ENCODE measurements around the gene PMEPA1. TPM values are rescaled to one million over a fixed set of nuclear protein-coding genes. Genes with fewer than 3 reads are reported as not detected.

Gene PMEPA1
- total RNA-seq, 1 donor from 2014 or later, result 151 TPM

DNA sequence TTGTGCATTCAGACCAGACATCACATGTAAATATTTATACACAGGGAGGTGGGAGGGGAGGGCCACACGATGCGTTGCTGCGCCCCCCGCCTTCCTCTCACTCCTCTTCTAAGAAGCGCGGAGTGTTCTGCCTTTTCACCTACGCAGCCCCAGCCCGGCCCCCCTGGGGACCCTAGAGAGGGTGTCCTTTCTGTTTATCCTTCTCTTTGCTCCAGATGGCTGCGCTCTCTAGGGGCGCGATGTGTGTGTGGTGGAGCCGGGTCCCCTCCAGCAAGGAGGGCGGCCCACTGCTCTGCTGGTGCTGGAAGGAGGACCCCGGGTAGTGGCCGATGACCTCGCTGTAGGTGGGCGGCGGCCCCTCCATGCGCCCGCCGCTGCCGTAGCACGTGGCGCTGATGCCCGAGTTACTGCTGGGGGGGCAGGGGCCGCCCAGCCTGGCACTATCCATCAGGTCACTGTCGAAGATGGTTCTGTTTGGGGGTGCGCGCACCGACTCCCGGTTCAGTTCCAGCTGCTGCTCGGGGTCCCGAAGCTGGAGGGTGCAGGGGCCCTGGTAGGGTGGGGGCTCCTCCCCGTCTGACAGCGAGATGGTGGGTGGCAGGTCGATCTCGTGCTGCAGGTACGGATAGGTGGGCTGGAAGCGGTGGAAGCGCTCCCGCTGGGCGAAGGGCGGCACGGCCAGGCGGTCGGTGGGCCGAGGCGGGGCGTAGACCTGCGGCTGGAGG, 57.8 kb downstream of the PMEPA1 start:
- Mint-ChIP-seq H3K36me3 (ENCODE audit: low read depth) (peaks cover 35% of the 10 kb centered on the region), H3K4me3 (ENCODE audit: unreplicated experiment) (no peak overlapping the region), H3K27ac (ENCODE audit: unreplicated experiment) (no peak overlapping the region), H3K9me3 (ENCODE audit: low read depth) (no peaks in the 10 kb centered on the region), H3K27me3 (ENCODE audit: low read depth) (no peaks in the 10 kb centered on the region), H3K4me1 (ENCODE audit: low read depth) (peaks cover 13% of the 10 kb centered on the region)
- TF ChIP-seq, protein P1, sequence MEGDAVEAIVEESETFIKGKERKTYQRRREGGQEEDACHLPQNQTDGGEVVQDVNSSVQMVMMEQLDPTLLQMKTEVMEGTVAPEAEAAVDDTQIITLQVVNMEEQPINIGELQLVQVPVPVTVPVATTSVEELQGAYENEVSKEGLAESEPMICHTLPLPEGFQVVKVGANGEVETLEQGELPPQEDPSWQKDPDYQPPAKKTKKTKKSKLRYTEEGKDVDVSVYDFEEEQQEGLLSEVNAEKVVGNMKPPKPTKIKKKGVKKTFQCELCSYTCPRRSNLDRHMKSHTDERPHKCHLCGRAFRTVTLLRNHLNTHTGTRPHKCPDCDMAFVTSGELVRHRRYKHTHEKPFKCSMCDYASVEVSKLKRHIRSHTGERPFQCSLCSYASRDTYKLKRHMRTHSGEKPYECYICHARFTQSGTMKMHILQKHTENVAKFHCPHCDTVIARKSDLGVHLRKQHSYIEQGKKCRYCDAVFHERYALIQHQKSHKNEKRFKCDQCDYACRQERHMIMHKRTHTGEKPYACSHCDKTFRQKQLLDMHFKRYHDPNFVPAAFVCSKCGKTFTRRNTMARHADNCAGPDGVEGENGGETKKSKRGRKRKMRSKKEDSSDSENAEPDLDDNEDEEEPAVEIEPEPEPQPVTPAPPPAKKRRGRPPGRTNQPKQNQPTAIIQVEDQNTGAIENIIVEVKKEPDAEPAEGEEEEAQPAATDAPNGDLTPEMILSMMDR (IDR thresholded peaks at IDR 0.05), result no peak
- DNase-seq (ENCODE audit: low spot score), result peak; percentile 85

DNA sequence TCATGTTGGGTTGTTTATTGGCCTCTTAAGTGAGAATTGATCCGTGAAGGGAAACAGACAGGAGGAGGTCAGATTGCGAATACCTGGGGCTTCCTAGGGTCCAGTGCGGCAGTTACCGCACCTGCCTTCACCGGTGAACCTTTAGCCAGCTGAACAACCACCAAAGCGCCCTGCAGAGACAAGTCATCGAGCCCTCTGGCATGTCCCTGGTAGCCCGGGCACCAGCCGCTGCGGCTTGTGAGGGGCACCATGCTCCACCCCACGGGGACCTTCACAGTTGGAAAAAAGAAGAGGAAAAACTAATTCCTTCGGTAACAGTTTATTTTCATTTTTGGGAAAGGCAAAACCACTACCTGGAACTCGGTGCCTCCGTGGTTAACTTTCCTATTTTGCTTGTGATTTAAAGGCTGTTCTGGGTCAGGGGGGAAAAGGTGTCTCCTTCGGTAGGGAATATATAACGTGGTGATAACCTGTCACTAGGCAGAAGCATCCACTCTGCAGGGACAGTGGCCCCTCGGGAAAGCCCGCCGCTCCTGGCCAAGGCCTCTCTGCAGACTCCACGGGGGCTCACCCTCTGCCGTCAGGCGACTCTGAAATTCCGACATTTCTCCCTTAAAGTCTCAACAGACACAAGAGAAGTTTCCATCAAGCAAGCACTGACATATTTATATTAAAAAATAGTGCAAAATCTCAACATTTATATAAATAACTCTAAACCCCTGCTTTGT, 58.9 kb downstream of the PMEPA1 start:
- no peak overlapping the region for H3K4me3 Mint-ChIP-seq (ENCODE audit: unreplicated experiment)
- H3K9me3 Mint-ChIP-seq (ENCODE audit: low read depth), result peaks cover 3% of the 10 kb centered on the region
- peaks cover 36% of the 10 kb centered on the region for H3K36me3 Mint-ChIP-seq (ENCODE audit: low read depth)
- TF ChIP-seq, protein P1 (IDR thresholded peaks at IDR 0.05), result no peak
- H3K27ac Mint-ChIP-seq (ENCODE audit: unreplicated experiment), result no peak overlapping the region
- H3K4me1 Mint-ChIP-seq (ENCODE audit: low read depth), result peaks cover 13% of the 10 kb centered on the region
- H3K27me3 Mint-ChIP-seq (ENCODE audit: low read depth), result no peaks in the 10 kb centered on the region
- DNase-seq (ENCODE audit: low spot score), result peak; percentile 55

DNA sequence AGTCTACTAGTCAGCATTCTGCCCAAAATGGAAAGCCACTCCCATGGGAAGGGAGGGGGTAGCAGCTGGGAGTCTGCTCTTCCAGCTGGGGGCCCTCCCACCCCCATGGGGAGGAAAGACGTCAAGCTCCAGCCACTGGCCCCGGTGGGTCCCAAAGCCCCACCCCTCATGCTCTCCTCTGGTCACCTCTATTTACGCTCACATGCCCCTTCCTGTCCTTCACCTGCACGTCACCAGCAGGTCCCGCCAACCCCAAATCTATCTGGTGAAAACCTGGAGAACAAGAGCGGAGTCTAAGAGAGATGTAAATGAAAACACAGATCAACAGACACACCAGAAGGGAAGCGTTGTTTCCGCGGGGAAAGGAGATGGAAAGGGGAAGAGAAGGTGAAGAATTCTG, 59.5 kb downstream of the PMEPA1 start:
- TF ChIP-seq, protein P1 (IDR thresholded peaks at IDR 0.05), result no peak
- no peak overlapping the region for H3K4me3 Mint-ChIP-seq (ENCODE audit: unreplicated experiment)
- no peaks in the 10 kb centered on the region for H3K27me3 Mint-ChIP-seq (ENCODE audit: low read depth)
- peaks cover 33% of the 10 kb centered on the region for H3K36me3 Mint-ChIP-seq (ENCODE audit: low read depth)
- H3K27ac Mint-ChIP-seq (ENCODE audit: unreplicated experiment), result no peak overlapping the region
- H3K9me3 Mint-ChIP-seq (ENCODE audit: low read depth), result peaks cover 8% of the 10 kb centered on the region
- DNase-seq (ENCODE audit: low spot score), result no peak
- peaks cover 9% of the 10 kb centered on the region for H3K4me1 Mint-ChIP-seq (ENCODE audit: low read depth)

DNA sequence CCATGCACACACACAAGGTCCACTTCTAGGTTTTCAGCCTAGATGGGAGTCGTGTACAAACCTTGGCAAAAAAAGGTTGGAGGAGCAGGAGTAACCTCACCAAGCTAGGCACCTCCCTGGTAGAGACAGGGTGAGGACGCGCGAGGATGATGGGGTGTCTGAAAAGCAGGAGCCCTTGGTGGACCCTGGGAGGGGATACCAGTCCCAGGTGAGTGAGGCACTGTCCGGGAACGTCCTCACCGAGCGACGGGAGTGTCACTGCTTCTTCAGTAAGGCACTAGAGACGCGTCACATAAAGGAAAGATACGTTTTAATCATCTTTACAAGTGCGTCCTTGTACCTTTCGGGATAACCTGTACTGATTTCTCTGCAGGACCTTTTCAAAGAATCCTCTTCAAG, 60.2 kb downstream of the PMEPA1 start:
- H3K27me3 Mint-ChIP-seq (ENCODE audit: low read depth), result no peaks in the 10 kb centered on the region
- peak; percentile 61 for DNase-seq (ENCODE audit: low spot score)
- peaks cover 32% of the 10 kb centered on the region for H3K36me3 Mint-ChIP-seq (ENCODE audit: low read depth)
- TF ChIP-seq, protein P1 (IDR thresholded peaks at IDR 0.05), result no peak
- no peak overlapping the region for H3K4me3 Mint-ChIP-seq (ENCODE audit: unreplicated experiment)
- H3K4me1 Mint-ChIP-seq (ENCODE audit: low read depth), result peaks cover 8% of the 10 kb centered on the region
- H3K27ac Mint-ChIP-seq (ENCODE audit: unreplicated experiment), result no peak overlapping the region
- H3K9me3 Mint-ChIP-seq (ENCODE audit: low read depth), result peaks cover 14% of the 10 kb centered on the region

DNA sequence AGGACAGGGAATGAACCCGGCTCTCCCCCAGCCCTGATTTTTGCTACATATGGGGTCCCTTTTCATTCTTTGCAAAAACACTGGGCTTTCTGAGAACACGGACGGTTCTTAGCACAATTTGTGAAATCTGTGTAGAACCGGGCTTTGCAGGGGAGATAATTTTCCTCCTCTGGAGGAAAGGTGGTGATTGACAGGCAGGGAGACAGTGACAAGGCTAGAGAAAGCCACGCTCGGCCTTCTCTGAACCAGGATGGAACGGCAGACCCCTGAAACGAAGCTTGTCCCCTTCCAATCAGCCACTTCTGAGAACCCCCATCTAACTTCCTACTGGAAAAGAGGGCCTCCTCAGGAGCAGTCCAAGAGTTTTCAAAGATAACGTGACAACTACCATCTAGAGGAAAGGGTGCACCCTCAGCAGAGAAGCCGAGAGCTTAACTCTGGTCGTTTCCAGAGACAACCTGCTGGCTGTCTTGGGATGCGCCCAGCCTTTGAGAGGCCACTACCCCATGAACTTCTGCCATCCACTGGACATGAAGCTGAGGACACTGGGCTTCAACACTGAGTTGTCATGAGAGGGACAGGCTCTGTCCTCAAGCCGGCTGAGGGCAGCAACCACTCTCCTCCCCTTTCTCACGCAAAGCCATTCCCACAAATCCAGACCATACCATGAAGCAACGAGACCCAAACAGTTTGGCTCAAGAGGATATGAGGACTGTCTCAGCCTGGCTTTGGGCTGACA, 60.8 kb downstream of the PMEPA1 start:
- peaks cover 3% of the 10 kb centered on the region for H3K4me1 Mint-ChIP-seq (ENCODE audit: low read depth)
- H3K27ac Mint-ChIP-seq (ENCODE audit: unreplicated experiment), result no peak overlapping the region
- no peak for DNase-seq (ENCODE audit: low spot score)
- peaks cover 19% of the 10 kb centered on the region for H3K9me3 Mint-ChIP-seq (ENCODE audit: low read depth)
- peaks cover 32% of the 10 kb centered on the region for H3K36me3 Mint-ChIP-seq (ENCODE audit: low read depth)
- TF ChIP-seq, protein P1 (IDR thresholded peaks at IDR 0.05), result no peak
- H3K4me3 Mint-ChIP-seq (ENCODE audit: unreplicated experiment), result no peak overlapping the region
- H3K27me3 Mint-ChIP-seq (ENCODE audit: low read depth), result no peaks in the 10 kb centered on the region
